Activated CD8-positive, alpha-beta memory T cell treated with anti-CD3 and anti-CD28 coated beads, Interleukin-2, amount 50 U/mL, for 1 hour (primary cell): ENCODE results near the gene FHIT.
"Not testable (repeated sequence)": the region's sequence is repeated elsewhere in the genome, so short reads cannot be mapped to it uniquely, and the experiment has no call there.

Source experiments
- DNase-seq: peaks from one replicate; pipeline ENCODE4 v3.0.0-alpha.2; 2020; ENCODE audit errors: extremely low read depth

FHIT gene

GRCh38 chr3:61111825-61112224 is 139.4 kb downstream of the FHIT start:
- DNase-seq, result no peak

GRCh38 chr3:61110576-61110975 is 140.7 kb downstream of the FHIT start:
- DNase-seq, result no peak

DNA sequence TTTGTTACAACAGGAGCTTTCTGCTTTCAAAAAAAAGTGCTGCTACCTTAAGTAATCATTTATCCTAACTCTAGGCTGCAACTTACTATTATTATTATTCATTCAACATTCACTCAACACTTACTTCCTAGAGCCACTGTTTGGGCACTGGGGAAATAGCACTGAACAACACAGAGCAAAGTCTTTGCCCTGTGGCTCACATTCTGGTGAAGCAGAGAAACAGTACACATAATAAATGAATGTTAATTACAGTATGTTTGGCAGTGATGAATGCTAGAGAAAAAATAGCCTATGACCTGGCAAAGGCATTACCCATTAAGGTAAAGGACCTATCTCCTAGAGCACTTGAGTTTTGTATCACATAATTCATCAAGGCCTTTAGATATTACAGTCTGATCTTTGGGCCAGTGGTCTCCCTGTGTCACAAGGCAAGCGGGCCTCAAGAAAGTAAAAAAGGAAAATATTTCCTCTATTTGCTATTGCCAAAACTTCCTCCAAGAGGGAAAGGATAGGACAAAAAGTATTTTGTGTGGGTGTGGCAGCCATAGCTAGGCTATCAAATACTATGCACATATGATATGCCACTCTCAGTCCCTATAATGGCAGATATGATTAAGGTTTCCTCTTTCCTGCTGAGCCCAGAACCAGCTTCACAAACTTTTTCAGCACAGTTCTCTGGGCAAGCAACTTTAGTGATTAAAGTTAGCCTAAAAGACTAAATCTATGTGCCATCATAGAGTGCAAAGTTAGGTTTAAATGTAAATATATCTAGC is 142.8 kb downstream of the FHIT start:
- no peak for DNase-seq

DNA sequence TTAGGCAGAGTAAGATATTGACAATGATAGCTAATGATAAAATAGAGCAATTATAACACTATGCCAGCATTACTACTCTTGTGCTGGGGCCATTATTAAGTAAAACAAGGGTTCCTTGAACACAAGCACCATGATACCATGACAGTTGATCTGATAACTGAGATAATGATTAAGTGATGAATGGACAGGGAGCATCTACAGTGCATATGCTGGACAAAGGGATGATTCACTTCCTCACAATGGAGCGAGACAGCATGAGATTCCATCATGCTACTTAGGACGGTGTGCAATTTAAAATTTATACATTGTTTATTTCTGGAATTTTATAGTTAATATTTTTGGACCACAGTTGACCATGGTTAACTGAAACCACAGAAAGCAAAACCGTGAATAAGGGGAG is 156.6 kb downstream of the FHIT start:
- DNase-seq, result no peak

- DNase-seq, result no peak
Measured at GRCh38 chr3:61093364-61093763, 157.9 kb downstream of the FHIT start.

DNA sequence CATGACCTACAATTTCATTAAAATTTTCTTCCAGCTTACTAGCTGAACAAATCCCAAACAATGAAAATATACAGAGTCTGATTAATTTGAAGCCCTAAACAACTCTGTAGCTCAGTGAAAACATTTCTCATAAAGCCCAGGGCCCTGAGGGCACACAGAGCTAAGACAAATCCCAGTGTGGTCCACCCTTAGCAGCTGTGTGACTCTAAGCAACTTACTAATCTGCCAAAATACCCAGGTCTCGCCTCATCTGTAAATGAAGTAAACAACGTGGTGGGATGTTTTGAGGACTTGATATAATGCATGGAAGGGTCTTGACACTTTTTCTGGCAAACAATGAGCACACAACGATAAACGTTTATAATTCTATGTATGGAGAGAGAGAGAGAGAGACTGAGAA is 158.4 kb downstream of the FHIT start:
- DNase-seq, result no peak

GRCh38 chr3:61090389-61091169 is 160.7 kb downstream of the FHIT start:
- DNase-seq, result no peak

DNA sequence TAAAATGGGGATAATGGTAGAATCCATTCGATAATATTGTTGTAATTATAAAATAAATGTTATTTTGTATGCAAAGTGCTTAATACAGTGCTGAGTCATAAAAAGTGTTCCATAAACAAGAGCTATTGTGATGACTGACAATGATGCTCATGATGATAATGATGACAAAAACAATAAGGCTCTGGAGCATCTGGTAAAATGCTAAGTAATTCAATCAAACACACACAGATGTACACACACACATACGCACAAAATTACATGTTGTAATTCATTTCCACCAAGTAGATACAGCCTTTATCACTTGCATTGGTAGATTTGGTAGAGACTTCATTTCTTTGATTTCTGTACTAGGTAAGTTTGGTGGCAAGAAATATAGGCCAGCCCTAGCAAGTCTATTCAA is 163.8 kb downstream of the FHIT start:
- no peak for DNase-seq

GRCh38 chr3:61081554-61081953 is 169.7 kb downstream of the FHIT start:
- no peak for DNase-seq

DNA sequence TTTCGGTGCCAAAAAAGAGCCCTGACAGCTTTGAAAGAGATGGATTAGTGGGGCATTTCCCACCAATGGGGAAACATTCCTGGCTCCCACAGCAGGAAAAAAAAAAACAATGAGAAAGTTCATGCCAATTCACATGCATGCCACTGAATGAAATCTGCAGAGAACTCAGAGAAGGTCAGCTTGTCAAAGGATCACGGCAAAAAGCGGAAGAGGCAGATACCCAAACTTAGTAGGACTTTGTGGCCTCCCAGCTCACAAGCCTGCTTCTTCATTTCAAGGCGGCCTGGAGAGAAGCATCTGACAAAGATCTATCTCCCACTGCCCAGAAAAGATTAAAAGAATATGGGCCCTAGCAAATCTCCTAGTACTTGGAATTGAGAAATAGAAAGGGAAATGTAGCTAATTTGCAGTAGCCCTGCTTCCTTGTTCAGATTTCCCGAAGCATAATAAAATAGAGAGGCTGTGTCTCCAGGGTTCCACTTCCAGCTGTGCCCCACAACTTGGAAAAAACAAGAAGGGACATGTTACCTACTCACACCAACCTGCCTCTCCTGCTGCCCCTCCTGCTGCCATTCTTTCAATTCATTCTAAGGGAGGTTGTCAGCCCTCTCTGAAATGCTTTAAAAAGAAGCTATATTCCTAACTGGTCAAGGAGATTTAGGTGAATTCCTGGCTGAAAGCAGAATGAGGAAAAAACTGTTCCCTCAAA is 170.4 kb downstream of the FHIT start:
- DNase-seq, result no peak

- DNase-seq, result no peak
Measured at GRCh38 chr3:61078048-61078752, 173.1 kb downstream of the FHIT start.

GRCh38 chr3:61077551-61077950 is 173.7 kb downstream of the FHIT start:
- no peak for DNase-seq

DNA sequence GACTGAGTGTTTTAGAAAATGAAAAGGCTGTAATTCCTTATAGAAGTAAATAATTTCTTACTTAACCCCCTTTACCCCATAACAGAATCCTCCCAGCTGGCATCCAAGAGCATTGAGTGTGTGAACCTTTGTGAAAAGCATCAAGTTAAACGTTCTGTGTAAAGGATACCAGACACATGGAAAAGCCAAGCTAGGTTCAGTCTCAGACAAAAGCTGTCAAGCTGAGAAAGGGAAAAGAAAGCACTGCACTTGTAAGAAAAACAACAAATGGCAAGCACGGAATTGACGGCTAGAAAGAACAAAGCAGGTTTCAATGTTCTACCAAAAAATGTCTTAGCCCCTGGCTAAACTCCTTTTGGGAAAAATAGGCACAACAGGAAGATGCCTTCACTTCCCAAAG is 176.5 kb downstream of the FHIT start:
- no peak for DNase-seq

DNA sequence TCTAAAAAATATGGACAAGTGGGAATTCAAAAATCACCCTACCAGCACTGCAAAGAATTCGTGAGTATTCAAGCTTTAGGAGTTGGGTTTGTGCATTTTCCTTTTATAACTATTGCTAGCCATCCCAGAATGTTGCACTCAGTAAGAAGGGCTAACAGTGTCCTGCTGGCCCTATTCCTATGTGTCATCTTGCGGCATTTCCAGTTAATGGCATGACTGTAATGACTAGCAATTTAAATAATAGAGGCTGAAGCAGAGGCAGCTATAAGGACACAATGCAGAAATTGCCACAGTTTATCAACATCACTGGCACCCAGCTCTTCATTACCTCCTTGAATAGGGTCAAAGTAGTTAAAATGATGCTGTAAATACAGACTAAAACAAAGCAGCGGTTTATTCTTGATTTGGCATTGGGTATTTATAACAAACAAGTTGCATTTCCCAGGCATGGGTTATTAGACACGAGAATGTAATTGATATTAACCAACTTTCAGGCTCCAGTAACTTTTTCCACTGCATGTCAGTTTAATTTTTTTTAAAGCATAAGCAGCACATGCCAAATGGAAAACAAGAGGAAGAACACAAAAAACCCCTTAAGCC is 177.6 kb downstream of the FHIT start:
- no peak for DNase-seq

GRCh38 chr3:61068084-61068483 is 183.2 kb downstream of the FHIT start:
- DNase-seq, result no peak

DNA sequence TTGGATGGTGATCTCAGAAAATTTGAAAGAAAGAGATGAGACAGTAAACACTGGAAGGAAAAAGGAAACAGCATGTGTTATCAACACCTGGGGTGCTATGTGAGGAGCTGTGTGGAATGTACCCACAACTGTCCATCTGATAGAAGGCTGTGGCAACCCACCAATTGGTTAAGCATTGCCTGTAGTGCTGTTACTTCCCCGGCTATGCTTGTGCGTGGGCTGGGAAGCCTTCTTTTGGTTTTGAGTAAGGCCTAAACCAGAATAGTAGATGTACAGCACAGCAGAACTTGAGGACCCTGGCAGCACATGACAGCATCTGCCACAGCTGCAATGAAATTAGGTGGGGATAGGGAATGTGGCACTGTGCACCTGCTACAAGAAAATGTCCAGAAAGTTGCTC is 184.5 kb downstream of the FHIT start:
- no peak for DNase-seq

GRCh38 chr3:61066222-61066621 is 185.0 kb downstream of the FHIT start:
- DNase-seq, result not testable (repeated sequence)

GRCh38 chr3:61065451-61066011 is 185.7 kb downstream of the FHIT start:
- no peak for DNase-seq

GRCh38 chr3:61061092-61061723 is 190.0 kb downstream of the FHIT start:
- DNase-seq, result no peak

DNA sequence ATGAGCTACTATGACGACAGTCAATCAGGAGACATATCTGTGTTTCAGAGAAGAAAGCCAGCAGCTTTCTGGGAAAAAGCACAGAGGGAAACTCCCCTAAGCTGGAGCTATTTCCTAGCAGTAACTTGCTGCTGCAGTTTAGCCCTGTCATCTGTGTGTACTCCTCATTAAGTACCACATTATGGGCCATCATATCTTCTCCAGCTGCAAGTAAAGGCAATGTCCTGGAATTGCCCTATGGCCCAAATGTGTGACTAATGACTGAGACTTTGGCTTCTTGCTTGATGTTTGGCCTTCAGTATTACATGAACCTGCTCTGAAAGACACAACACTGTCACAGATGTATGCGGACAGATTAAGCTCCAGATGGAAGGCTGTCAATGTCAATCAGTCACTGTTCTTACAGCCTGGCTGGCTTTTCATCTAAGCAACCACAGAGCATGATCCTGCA is 190.8 kb downstream of the FHIT start:
- DNase-seq, result no peak

DNA sequence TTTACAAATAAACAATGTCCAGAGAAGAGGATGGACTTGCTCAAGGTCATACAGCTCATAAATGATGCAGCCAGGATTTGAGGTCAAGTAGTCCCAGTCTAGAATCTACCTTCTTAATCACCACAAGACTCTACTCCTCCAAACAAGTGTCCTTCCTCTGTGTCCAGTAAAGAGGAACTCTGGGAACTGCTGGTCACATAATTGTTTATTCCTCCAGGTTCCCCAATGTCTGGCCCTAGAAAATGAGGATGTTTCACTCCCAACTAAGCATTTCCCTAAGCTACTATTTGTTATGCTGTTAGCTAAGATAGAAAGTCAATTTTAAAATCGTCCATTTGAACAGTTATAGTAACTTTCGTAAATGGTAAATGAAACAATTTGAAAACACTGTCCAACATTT is 192.4 kb downstream of the FHIT start:
- no peak for DNase-seq
